HG03575 (cell line): Measurements from ENCODE around the gene BEAN1.
"Not testable (repeated sequence)": the region's sequence is repeated elsewhere in the genome, so short reads cannot be mapped to it uniquely, and the experiment has no call there.

Source experiments
- ATAC-seq: cut with Tn5 transposase; IDR thresholded peaks from one replicate; pipeline ENCODE4 v1.9.1; 2021; ENCODE audit not compliant: unreplicated experiment, insufficient number of reproducible peaks, low FRiP score; ENCODE audit errors: extremely low read depth

The BEAN1 gene

GRCh38 chr16:66512272-66513110, 85.4 kb downstream of the BEAN1 start:
- ATAC-seq, result no peak

DNA sequence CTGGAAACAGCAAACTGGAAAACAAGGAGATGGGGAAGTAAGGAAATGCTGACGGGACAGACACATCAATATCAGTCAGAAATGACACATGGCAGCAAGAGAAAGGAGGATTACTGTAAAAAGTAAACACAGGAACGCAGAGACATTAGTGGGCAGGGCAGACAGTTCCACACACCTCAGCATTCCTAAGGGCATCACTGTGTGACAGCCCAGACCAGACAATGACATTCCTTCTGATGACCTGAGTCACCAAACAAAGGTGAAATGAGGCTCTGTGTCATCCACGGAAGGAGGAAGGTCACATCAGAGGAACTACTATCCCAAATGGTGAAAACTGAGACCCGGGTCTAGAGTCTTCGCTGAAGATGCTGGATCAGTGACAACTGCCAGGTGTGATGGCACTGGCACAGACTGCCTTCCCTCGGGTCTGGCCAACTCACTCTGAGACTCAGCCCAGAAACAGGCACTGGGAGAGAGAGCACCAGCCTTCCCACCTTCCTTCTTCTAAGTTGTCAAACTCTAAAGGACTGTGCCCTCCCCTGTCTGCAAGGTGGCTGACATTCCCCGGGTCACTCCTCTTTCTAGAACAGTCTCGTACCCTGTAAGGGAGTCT, 86.1 kb downstream of the BEAN1 start:
- ATAC-seq, result no peak

GRCh38 chr16:66514391-66514790, 87.3 kb downstream of the BEAN1 start:
- ATAC-seq, result not testable (repeated sequence)

DNA sequence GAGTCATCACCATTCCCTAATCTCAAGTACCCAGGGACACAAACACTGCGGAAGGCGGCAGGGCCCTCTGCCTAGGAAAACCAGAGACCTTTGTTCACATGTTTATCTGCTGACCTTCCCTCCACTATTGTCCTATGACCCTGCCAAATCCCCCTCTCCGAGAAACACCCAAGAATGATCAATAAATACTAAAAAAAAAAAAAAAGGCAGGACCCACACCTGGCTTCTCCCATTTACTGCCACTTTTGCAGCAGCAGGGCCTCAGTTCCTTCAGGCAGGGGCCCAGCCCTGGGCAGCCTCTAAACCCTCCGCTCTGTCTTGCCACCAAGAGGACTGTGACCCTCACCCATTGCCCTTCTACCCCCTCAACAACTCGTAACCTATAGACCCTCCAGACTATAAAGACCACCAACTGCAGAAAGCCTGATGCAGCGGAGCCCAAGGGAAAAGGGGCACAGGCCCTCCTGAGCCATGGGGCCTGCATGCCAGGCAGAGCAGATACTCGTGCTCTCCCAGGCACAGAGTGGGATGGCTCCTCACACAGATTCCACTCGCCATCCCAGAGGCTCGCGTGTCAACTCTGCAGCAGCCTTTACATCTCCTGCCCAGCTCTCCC, 88.0 kb downstream of the BEAN1 start:
- not testable (repeated sequence) for ATAC-seq

GRCh38 chr16:66515596-66516508, 88.8 kb downstream of the BEAN1 start:
- no peak for ATAC-seq

DNA sequence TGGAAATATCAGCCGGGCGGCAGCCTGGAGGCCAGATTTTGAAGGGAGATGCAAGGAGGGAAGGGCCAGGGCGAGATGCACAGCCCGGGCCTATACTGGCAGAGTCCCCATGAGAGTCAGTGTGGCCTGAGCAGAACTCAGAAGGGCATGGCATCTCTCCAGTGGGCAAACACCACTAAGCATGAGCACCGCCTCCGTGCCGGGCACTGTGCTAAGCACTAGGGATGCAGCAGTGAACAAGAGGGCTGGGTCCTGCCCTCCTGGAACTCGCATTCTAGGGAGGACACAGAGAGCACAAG, 89.4 kb downstream of the BEAN1 start:
- ATAC-seq, result no peak

DNA sequence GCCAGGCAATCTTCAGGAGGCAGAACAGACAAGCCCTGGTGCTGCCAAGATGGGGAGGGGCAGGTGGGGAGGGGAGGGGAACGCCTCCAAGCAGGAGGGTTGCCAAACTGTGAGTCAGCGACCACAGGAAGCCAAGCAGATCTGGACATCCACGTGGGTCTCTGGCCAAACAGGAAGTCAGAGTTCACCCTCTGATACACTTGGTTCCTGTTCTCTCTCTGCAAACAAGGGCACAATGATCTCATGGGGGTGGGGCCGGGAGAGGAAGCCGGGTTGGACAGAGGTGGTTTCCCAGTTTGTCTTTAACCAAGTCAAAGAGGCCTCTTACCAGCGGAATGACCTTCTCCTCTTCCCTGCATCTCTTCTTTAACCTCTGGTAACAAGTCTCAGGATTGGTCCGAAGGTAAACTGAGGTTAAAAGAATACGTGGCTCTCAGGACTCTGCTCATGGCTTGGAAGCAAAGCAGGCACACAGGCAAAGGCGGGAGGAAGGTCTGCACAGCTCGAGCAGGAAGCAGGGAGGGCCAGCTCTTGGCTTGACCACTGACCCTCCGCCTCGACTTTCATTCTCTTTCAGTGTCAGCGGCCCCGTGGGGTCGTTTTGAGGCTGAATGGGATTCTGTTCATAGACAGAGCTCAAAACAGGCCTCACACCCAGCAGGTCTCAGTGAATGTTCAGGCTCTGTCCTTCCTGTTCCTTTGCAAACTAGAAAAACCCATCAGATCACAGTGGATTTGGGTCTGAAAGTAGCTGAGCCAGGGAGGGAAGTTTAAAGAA, 89.9 kb downstream of the BEAN1 start:
- ATAC-seq, result peak; percentile 86

DNA sequence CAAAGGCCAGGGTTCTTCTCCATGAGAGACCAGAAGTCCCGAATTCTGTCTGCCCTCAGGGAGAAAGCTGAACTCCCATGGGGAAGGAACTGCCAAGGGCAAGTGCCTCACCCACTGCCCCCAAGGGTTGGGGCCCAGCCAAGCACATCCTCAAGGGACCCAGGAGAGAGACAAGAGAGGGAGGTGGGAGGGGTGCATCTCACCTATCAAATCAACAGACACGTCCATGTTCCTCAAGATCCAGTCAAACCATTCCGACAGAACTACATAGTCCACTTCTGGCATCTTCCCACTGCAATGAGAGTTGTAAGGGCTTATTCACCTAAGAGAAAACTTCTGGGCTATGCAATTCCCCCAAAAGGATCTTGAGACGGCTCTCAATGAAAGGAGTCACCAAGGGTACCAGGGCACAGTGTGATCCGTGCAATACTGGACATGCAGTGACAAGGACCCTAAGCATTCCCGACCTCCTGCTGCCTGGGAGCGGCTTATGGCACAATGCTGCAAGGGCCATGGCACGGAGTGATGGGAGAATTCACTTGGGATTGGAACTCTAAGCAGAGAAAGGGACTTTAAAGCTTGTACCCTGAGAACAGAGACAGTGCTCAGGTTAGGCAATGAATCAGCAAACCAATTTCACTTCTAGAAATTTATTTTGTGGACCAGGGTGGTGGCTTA, 90.6 kb downstream of the BEAN1 start:
- no peak for ATAC-seq

- ATAC-seq, result no peak
These were observed 92.6 kb downstream of the BEAN1 start for GRCh38 chr16:66519482-66520373.

DNA sequence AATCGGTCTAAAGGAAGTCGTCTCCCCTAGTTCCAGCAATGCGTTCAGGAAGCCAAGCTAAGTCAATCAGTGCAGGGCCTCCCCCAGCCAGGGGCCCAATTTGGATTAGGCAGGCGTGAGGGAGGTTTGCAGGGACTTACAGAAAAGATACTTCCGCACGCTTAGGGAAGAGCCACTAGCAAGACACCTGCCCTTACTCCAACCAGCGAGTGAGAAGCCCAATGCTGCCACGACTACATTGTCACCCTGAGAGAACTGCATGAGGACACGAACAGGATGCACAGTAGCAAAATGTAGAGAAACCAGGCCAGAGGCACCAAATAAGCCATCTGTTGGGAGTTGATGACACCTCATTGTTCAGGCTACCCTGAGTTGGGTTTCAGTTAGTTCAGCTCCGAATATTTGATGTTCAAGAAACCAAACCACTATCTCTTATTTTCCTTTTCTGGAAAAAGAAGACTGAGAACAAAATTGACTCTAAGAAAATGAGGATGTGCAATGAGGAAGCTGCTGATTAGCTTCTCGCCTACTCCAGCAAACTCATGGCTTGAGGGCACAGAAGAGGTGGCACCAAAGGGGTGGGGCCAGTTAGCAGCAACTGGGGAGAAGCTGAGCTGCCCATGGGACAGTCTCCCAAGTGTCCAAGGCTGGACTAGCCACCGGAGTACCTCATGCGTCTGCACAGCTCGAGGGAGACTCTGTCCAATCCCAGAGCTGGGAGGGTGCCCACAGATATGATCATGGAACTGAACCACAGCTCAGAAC, 93.5 kb downstream of the BEAN1 start:
- no peak for ATAC-seq

DNA sequence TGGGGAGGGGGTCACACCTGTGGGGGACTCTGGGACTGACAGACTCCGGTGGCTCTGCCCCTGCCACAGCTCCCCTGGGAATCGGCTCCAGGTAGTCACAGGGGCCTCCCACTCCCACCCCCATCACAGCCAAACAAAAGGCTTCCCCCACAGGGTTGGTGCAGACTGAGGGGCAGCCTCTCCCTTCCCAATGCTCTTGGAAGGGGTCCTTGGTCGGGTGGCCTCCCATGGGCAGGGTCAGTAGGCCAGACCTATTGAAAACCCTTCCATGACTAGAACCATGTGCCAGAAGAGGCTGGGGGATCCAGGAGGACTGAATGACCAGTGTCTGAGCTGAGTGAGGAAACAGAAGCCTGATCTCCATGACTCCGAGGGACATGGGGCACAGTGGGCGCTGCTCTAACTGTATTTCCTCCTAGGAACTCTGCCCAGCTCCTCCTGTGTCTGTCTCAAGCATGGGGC, 94.2 kb downstream of the BEAN1 start:
- no peak for ATAC-seq

GRCh38 chr16:66521951-66522771, 95.1 kb downstream of the BEAN1 start:
- peak; percentile 51 for ATAC-seq

DNA sequence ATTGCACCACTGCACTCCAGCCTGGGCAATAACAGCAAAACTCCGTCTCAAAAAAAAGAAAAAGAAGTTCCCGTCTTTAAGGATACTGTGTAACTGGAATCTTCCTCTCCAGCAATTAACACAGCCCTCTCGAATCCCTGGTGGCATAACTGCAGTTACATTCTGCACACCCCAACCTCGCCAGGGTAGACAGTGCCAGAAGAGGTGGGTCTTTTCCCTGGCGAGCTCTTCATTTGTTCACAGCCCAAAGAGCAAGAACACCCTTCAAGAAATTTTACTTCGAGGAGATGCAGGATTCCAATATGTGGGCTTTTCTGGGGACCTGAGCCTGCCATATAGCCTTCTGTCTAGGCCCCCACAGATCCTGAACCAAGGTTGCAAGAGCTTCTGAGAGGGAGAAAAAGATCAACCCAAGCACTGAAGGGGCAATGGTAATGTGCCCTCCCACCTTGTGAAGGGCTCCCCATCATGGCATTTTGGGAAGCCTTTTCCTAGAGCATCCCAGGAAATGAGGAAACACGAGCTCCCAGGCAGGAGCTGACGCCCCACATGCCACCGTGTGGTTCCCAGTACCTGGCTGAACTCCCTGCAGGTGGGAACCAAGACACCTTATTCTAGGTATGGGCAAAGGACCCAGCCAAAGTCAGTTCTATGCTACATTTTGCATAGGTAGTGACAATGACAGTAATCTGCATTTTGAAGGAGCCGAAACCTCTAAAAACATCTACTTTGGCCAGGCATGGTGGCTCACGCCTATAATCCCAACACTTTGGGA, 95.9 kb downstream of the BEAN1 start:
- ATAC-seq, result no peak

GRCh38 chr16:66523861-66524354, 96.8 kb downstream of the BEAN1 start:
- ATAC-seq, result no peak
